Measurements from ENCODE around the gene DCAF11.

DNA sequence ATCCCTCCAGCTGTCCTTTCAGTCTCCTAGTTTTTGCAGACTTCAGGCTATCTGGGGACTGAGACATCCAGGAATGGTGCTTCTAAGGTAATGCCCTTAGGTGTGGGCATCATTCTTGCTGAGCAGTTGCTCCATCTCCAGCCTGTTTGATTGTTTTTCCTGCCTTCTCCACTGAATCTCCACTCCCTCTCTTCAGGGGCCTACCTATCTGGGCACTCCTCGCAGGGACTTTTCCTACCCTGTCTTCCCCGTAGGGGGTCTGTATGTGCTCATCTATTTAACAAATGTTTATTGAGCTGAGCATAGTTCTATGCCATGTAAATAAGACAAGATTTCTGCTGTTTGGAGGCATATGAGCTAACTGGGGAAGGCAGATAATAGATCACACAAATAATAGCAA is 18.4 kb downstream of the DCAF11 start:
- TF ChIP-seq, protein P1, sequence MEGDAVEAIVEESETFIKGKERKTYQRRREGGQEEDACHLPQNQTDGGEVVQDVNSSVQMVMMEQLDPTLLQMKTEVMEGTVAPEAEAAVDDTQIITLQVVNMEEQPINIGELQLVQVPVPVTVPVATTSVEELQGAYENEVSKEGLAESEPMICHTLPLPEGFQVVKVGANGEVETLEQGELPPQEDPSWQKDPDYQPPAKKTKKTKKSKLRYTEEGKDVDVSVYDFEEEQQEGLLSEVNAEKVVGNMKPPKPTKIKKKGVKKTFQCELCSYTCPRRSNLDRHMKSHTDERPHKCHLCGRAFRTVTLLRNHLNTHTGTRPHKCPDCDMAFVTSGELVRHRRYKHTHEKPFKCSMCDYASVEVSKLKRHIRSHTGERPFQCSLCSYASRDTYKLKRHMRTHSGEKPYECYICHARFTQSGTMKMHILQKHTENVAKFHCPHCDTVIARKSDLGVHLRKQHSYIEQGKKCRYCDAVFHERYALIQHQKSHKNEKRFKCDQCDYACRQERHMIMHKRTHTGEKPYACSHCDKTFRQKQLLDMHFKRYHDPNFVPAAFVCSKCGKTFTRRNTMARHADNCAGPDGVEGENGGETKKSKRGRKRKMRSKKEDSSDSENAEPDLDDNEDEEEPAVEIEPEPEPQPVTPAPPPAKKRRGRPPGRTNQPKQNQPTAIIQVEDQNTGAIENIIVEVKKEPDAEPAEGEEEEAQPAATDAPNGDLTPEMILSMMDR (IDR thresholded peaks at IDR 0.05), result no peak
- no peak for TF ChIP-seq EP300 (IDR thresholded peaks at IDR 0.05)
